ENCODE results near the gene ZDHHC21.

- TF ChIP-seq, protein P1, sequence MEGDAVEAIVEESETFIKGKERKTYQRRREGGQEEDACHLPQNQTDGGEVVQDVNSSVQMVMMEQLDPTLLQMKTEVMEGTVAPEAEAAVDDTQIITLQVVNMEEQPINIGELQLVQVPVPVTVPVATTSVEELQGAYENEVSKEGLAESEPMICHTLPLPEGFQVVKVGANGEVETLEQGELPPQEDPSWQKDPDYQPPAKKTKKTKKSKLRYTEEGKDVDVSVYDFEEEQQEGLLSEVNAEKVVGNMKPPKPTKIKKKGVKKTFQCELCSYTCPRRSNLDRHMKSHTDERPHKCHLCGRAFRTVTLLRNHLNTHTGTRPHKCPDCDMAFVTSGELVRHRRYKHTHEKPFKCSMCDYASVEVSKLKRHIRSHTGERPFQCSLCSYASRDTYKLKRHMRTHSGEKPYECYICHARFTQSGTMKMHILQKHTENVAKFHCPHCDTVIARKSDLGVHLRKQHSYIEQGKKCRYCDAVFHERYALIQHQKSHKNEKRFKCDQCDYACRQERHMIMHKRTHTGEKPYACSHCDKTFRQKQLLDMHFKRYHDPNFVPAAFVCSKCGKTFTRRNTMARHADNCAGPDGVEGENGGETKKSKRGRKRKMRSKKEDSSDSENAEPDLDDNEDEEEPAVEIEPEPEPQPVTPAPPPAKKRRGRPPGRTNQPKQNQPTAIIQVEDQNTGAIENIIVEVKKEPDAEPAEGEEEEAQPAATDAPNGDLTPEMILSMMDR (IDR thresholded peaks at IDR 0.05), result no peak
- no peak for TF ChIP-seq POLR2A (IDR thresholded peaks at IDR 0.05)
These were observed 31.2 kb downstream of the ZDHHC21 start for GRCh38 chr9:14662060-14662453.
